CD14-positive monocyte (primary cell): ENCODE results near the gene MYO1E. TPM values are rescaled to one million over a fixed set of nuclear protein-coding genes. Genes with fewer than 3 reads are reported as not detected.

Experiments
- DNase-seq, 3 donors: peaks; one replicate each; pipeline ENCODE4 v3.0.0-alpha.2; 2011 to 2022
- H2AFZ ChIP-seq: 2 replicates; pipeline ENCODE4 v1.6.0; 2012; ENCODE audit warnings: mild to moderate bottlenecking, low read depth, low read length, inconsistent platforms; ENCODE audit not compliant: insufficient read depth, poor library complexity, severe bottlenecking
- H3K27ac ChIP-seq, 2 donors: 1 replicate in 1 of 2; 2 replicates in 1 of 2; pipeline ENCODE4 v1.5.1; 2012 to 2013; ENCODE audit warnings: low read length in 2 of 2, control low read depth in 1 of 2, inconsistent platforms in 1 of 2, low read depth in 1 of 2, mild to moderate bottlenecking in 1 of 2
- H3K27me3 ChIP-seq, 2 donors: one replicate each; pipeline versions ENCODE4 v1.6.0 to v1.6.1; 2011 to 2013; ENCODE audit warnings: low read length in 2 of 2; ENCODE audit not compliant: control insufficient read depth in 2 of 2, insufficient read depth in 2 of 2
- H3K36me3 ChIP-seq, 2 donors: replicated peaks in 1 of 2; 1 replicate in 1 of 2; 2 replicates in 1 of 2; pipeline versions ENCODE4 v1.5.1 to v1.6.1; 2012 to 2013; ENCODE audit warnings: low read length in 2 of 2, control low read depth in 1 of 2, inconsistent platforms in 1 of 2, mild to moderate bottlenecking in 1 of 2; ENCODE audit not compliant: insufficient read depth in 2 of 2, control insufficient read depth in 1 of 2
- H3K4me1 ChIP-seq, 2 donors: 1 replicate in 1 of 2; 2 replicates in 1 of 2; pipeline versions ENCODE4 v1.5.1 to v1.6.1; 2012 to 2013; ENCODE audit warnings: low read length in 2 of 2, control low read depth in 1 of 2, inconsistent platforms in 1 of 2, mild to moderate bottlenecking in 1 of 2, moderate library complexity in 1 of 2; ENCODE audit not compliant: insufficient read depth in 2 of 2, control insufficient read depth in 1 of 2
- H3K4me2 ChIP-seq: replicated peaks from 2 replicates; pipeline ENCODE3; 2012; ENCODE audit warnings: low read length, moderate library complexity, mild to moderate bottlenecking; ENCODE audit not compliant: poor library complexity, severe bottlenecking; ENCODE audit errors: extremely low read depth
- H3K4me3 ChIP-seq, 3 experiments: fragments of 200-600 bp in 1 of 3; sonication (generic) in 1 of 3; replicated peaks in 1 of 3; 1 replicate in 2 of 3; 2 replicates in 1 of 3; pipeline ENCODE4 v1.5.1; 2011 to 2013; ENCODE audit warnings: low read length in 3 of 3, mild to moderate bottlenecking in 3 of 3, control low read depth in 2 of 3, low read depth in 2 of 3, inconsistent platforms in 1 of 3, moderate library complexity in 1 of 3
- H3K79me2 ChIP-seq: 2 replicates; pipeline ENCODE4 v1.6.0; 2012; ENCODE audit warnings: mild to moderate bottlenecking, control low read depth, inconsistent platforms, low read length, moderate library complexity; ENCODE audit not compliant: insufficient read depth
- H3K9ac ChIP-seq: 2 replicates; pipeline ENCODE4 v1.6.0; 2017; ENCODE audit warnings: low read length, mild to moderate bottlenecking; ENCODE audit not compliant: insufficient read depth, poor library complexity, severe bottlenecking
- H3K9me3 ChIP-seq, 2 donors: replicated peaks in 1 of 2; 1 replicate in 1 of 2; 2 replicates in 1 of 2; pipeline versions ENCODE4 v1.5.1 to v1.6.1; 2012 to 2013; ENCODE audit warnings: low read length in 2 of 2, control low read depth in 1 of 2; ENCODE audit not compliant: control insufficient read depth in 1 of 2, insufficient read depth in 1 of 2
- H4K20me1 ChIP-seq: 2 replicates; pipeline ENCODE4 v1.6.0; 2012; ENCODE audit warnings: mild to moderate bottlenecking, low read length, control low read depth, moderate library complexity; ENCODE audit not compliant: insufficient read depth
- H3K27ac Mint-ChIP-seq, 7 donors: one replicate each; pipeline ENCODE4 v1.8.0; 2020; ENCODE audit warnings: mild to moderate bottlenecking in 7 of 7, mixed read lengths in 7 of 7, moderate library complexity in 6 of 7, inconsistent platforms in 2 of 7
- H3K27me3 Mint-ChIP-seq, 3 donors: one replicate each; pipeline ENCODE4 v1.8.0; 2021 to 2022; ENCODE audit warnings: low read depth in 3 of 3, mild to moderate bottlenecking in 3 of 3, mixed read lengths in 3 of 3, moderate library complexity in 3 of 3, inconsistent platforms in 1 of 3
- H3K36me3 Mint-ChIP-seq, 2 donors: one replicate each; pipeline ENCODE4 v1.8.0; 2020; ENCODE audit warnings: mixed read lengths in 2 of 2, inconsistent platforms in 1 of 2, mild to moderate bottlenecking in 1 of 2
- H3K4me1 Mint-ChIP-seq: one replicate; pipeline ENCODE4 v1.8.0; 2020; ENCODE audit warnings: mild to moderate bottlenecking, mixed read lengths
- H3K4me3 Mint-ChIP-seq, 2 donors: one replicate each; pipeline ENCODE4 v1.8.0; 2020; ENCODE audit warnings: mild to moderate bottlenecking in 2 of 2, mixed read lengths in 2 of 2, moderate library complexity in 1 of 2
- H3K9me3 Mint-ChIP-seq, 7 donors: one replicate each; pipeline ENCODE4 v1.8.0; 2020 to 2022; ENCODE audit warnings: mixed read lengths in 7 of 7, mild to moderate bottlenecking in 6 of 7, moderate library complexity in 6 of 7, inconsistent platforms in 2 of 7
- WGBS: methylation state at CpG from one replicate; pipeline ENCODE4 v1.1.5; 2013; ENCODE audit warnings: missing lambda C conversion rate; ENCODE audit not compliant: insufficient coverage; 5-methylcytosine and 5-hydroxymethylcytosine counted together
- intact Hi-C, 2 donors: fragments of 100-400 bp; cut with micrococcal nuclease; formaldehyde crosslinking; loops; one replicate each; pipeline versions ENCODE4 v1.15.0 to v1.15.1; 2023
- polyA plus RNA-seq, 3 donors: library from polyadenylated mRNA; depleted of rRNA in 1 of 3; unstranded in 2 of 3; stranded (reverse) in 1 of 3; fragments of 300-500 nt in 2 of 3; fragments of >200 nt in 1 of 3; fragmentation: Illumina TruSeq in 2 of 3; gene quantifications; 1 replicate in 2 of 3; 2 replicates in 1 of 3; pipeline ENCODE4 v1.2.3, GENCODE V29; 2012 to 2021
- TF ChIP-seq, protein P1 (sequence below): fragments of 200-600 bp; IDR thresholded peaks from one replicate; pipeline ENCODE4 v1.8.0; 2022; ENCODE audit warnings: antibody characterized with exemption, mild to moderate bottlenecking

The MYO1E gene
- polyA plus RNA-seq, 3 donors: 5.5 to 16.2 (median 6.2) TPM

DNA sequence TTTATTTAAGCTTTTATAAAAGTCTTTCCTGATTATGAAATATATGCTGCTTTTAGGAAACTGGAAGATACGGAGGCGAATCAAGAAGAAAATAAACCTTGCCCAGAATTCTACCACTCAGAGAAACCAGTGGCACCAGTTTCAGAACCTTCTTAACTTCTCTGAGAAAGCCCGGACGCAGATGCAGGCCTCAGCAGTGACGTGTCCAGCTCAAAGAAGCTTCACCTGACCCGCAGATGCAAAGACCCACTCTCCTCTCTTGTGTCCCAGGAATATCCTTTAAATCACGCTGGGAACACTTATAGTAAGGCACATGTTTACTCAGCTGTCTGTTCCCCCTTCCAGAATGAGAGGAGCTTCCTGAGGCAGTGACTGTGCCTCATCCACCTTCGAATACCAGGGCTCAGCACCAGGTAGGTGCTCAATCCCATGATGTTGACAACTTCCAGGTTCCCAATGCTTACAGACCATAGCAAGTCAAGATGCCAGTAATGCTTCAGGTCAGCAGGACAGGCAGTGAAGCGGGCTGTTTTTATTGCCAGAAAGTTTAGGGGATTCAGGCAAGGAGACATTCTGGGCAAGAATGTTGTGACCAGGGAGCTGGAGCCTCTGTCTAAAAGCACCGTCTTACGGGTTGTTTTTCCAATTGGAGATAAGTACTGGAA, 205.9 kb downstream of the MYO1E start:
- Histone ChIP-seq H3K4me3 (no peak overlapping the region), H3K4me1 (peaks cover 21 to 31% of the 10 kb centered on the region in 2 donors), H4K20me1 (no peaks in the 10 kb centered on the region), H2AFZ (no peak overlapping the region), H3K9ac (no peak overlapping the region), H3K9me3 (no peaks in the 10 kb centered on the region), H3K79me2 (no peaks in the 10 kb centered on the region), H3K4me2 (no peak overlapping the region), H3K27me3 (no peaks in the 10 kb centered on the region), H3K36me3 (peaks cover 12 to 13% of the 10 kb centered on the region in 2 donors), H3K27ac (no peak overlapping the region)
- Mint-ChIP-seq H3K4me1 (peaks cover 31% of the 10 kb centered on the region), H3K4me3 (no peak overlapping the region), H3K27me3 (peaks cover 0 to 2% (median 2%) of the 10 kb centered on the region in 3 donors), H3K9me3 (peaks cover 0 to 5% (median 0%) of the 10 kb centered on the region in 7 donors), H3K36me3 (peaks cover 26 to 62% of the 10 kb centered on the region in 2 donors), H3K27ac (peak overlapping the region in 1 of 7 donors; percentile 25)
- WGBS: 81% methylated on average over 7 of the region's 11 CpGs
- DNase-seq: no peak
- intact Hi-C loops: loop anchor here in 1 of 2 donors (10.0 kb wide), 1 partner anchor 328 kb away; no protein-coding TSS in a partner anchor
- TF ChIP-seq, protein P1, sequence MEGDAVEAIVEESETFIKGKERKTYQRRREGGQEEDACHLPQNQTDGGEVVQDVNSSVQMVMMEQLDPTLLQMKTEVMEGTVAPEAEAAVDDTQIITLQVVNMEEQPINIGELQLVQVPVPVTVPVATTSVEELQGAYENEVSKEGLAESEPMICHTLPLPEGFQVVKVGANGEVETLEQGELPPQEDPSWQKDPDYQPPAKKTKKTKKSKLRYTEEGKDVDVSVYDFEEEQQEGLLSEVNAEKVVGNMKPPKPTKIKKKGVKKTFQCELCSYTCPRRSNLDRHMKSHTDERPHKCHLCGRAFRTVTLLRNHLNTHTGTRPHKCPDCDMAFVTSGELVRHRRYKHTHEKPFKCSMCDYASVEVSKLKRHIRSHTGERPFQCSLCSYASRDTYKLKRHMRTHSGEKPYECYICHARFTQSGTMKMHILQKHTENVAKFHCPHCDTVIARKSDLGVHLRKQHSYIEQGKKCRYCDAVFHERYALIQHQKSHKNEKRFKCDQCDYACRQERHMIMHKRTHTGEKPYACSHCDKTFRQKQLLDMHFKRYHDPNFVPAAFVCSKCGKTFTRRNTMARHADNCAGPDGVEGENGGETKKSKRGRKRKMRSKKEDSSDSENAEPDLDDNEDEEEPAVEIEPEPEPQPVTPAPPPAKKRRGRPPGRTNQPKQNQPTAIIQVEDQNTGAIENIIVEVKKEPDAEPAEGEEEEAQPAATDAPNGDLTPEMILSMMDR: no peak

- Mint-ChIP-seq H3K4me1 (peaks cover 31% of the 10 kb centered on the region), H3K27me3 (peaks cover 0 to 2% (median 2%) of the 10 kb centered on the region in 3 donors), H3K36me3 (peaks cover 23 to 59% of the 10 kb centered on the region in 2 donors), H3K27ac (no peak overlapping the region), H3K9me3 (peaks cover 0 to 5% (median 0%) of the 10 kb centered on the region in 7 donors), H3K4me3 (no peak overlapping the region)
- peaks cover 10 to 14% of the 10 kb centered on the region in 2 donors for H3K36me3 ChIP-seq
- no peaks in the 10 kb centered on the region for H3K27me3 ChIP-seq
- no peaks in the 10 kb centered on the region for H4K20me1 ChIP-seq
- TF ChIP-seq, protein P1: no peak
- no peak overlapping the region for H3K9ac ChIP-seq
- 44% methylated on average over 2 of the region's 4 CpGs for WGBS
- H3K4me2 ChIP-seq: no peak overlapping the region
- no peaks in the 10 kb centered on the region for H3K9me3 ChIP-seq
- DNase-seq: no peak
- no peak overlapping the region for H3K27ac ChIP-seq
- H3K4me3 ChIP-seq: no peak overlapping the region
- no peak overlapping the region for H2AFZ ChIP-seq
- H3K79me2 ChIP-seq: no peaks in the 10 kb centered on the region
- intact Hi-C loops: loop anchor here in 1 of 2 donors (10.0 kb wide), 1 partner anchor 329 kb away; no protein-coding TSS in a partner anchor
- H3K4me1 ChIP-seq: peaks cover 21 to 31% of the 10 kb centered on the region in 2 donors
These were observed 206.5 kb downstream of the MYO1E start for GRCh38 chr15:59166166-59166565.
